Spinal cord (tissue), 10 donors: ENCODE results near the gene DCLK3. TPM values are rescaled to one million over a fixed set of nuclear protein-coding genes. Genes with fewer than 3 reads are reported as not detected.

ENCODE experiments used
- DNase-seq, 6 donors: peaks; one replicate each; pipeline versions ENCODE4 v3.0.0 to v3.0.0-alpha.2; 2013 to 2015; ENCODE audit warnings: low spot score in 6 of 6, low read depth in 4 of 6
- H3K27ac ChIP-seq: one replicate; pipeline ENCODE4 v1.5.1; 2013; ENCODE audit warnings: low read depth, low read length, control low read depth
- H3K27me3 ChIP-seq: one replicate; pipeline ENCODE4 v1.6.1; 2013; ENCODE audit warnings: low read length; ENCODE audit not compliant: control insufficient read depth, insufficient read depth
- H3K36me3 ChIP-seq: one replicate; pipeline ENCODE4 v1.6.1; 2013; ENCODE audit warnings: low read length; ENCODE audit not compliant: control insufficient read depth, insufficient read depth
- H3K4me1 ChIP-seq: one replicate; pipeline ENCODE4 v1.6.1; 2013; ENCODE audit warnings: low read length; ENCODE audit not compliant: control insufficient read depth, insufficient read depth
- H3K4me3 ChIP-seq: one replicate; pipeline ENCODE4 v1.5.1; 2013; ENCODE audit warnings: low read depth, low read length, control low read depth
- H3K9me3 ChIP-seq: one replicate; pipeline ENCODE4 v1.6.1; 2013; ENCODE audit warnings: low read length; ENCODE audit not compliant: control insufficient read depth, insufficient read depth
- WGBS: methylation state at CpG from one replicate; pipeline ENCODE4 v1.1.5; 2013; ENCODE audit warnings: missing lambda C conversion rate; ENCODE audit not compliant: insufficient coverage; 5-methylcytosine and 5-hydroxymethylcytosine counted together
- polyA plus RNA-seq, 2 donors: library from polyadenylated mRNA; unstranded; fragments of 120-200 nt; gene quantifications; one replicate each; pipeline ENCODE4 v1.2.1, GENCODE V29; 2013; ENCODE audit not compliant: insufficient read length in 2 of 2
- total RNA-seq, 2 donors: library from RNA; depleted of rRNA in 1 of 2; stranded (reverse); fragments of 120-200 nt in 1 of 2; fragments of >200 nt in 1 of 2; gene quantifications; one replicate each; pipeline versions ENCODE4 v1.2.3 to v1.2.4, GENCODE V29; 2013 to 2014
- donor health status: healthy.

The DCLK3 gene
- total and polyA plus RNA-seq, 4 donors, result 3.0 to 11.8 (median 9.1) TPM

- no peak for DNase-seq
- Histone ChIP-seq H3K36me3 (no peaks in the 10 kb centered on the region), H3K27ac (no peak overlapping the region), H3K4me1 (no peaks in the 10 kb centered on the region), H3K4me3 (no peak overlapping the region), H3K27me3 (no peaks in the 10 kb centered on the region), H3K9me3 (no peaks in the 10 kb centered on the region)
Measured at GRCh38 chr3:36686516-36686915, 77.8 kb downstream of the DCLK3 start.

DNA sequence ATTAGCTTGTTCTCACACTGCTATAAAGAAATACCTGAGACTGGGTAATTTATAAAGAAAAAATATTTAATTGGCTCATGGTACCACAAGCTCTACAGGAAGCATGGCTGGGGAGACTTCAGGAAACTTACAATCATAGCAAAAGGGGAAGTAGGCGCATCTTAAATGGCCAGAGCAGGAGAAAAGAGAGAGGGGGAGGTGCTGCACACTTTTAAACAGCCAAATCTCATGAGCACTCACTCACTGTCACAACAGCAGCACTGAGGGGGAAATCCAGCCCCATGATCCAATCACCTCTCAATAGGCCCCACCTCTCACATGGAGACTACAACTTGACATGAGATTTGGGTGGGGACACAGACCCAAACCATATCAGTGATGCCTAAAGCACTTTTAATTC lies 82.5 kb downstream of the DCLK3 start:
- no peak for DNase-seq
- no peaks in the 10 kb centered on the region for H3K4me1 ChIP-seq
- no peak overlapping the region for H3K4me3 ChIP-seq
- peaks cover 12% of the 10 kb centered on the region for H3K9me3 ChIP-seq
- no peaks in the 10 kb centered on the region for H3K27me3 ChIP-seq
- no peaks in the 10 kb centered on the region for H3K36me3 ChIP-seq
- WGBS, result no CpG with 5 or more reads among the region's 1 CpG
- no peak overlapping the region for H3K27ac ChIP-seq

DNA sequence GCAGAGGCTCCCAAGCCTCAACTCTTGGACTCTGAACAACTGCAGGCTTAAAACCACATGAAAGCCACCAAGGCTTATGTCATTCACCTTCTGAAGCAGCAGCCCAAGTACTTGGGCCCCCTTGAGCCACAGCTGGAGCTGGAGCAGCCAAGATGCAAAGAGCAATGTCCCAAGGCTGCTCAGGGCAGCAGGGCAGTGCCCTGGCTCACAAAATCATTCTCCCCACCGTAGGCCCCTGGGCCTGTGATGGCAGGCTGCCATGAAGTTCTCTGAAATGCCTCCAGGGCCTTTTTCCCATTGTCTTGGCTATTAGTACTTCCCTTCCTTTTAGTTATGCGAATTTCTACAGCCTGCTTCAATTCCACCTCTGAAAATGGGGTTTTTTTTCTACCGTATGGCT lies 83.4 kb downstream of the DCLK3 start:
- H3K27ac ChIP-seq, result no peak overlapping the region
- no peak overlapping the region for H3K4me3 ChIP-seq
- 30% methylated on average over 1 of the region's 3 CpGs for WGBS

GRCh38 chr3:36679384-36680200 lies 84.8 kb downstream of the DCLK3 start:
- Histone ChIP-seq H3K36me3 (no peaks in the 10 kb centered on the region), H3K4me1 (no peaks in the 10 kb centered on the region), H3K4me3 (no peak overlapping the region), H3K9me3 (peaks cover 12% of the 10 kb centered on the region), H3K27me3 (no peaks in the 10 kb centered on the region), H3K27ac (no peak overlapping the region)
- no peak for DNase-seq
- no CpG with 5 or more reads among the region's 1 CpG for WGBS

More for the DNA sequence above, 83.4 kb downstream of the DCLK3 start:
- H3K4me1 ChIP-seq, result no peaks in the 10 kb centered on the region
- DNase-seq, result no peak
- peaks cover 12% of the 10 kb centered on the region for H3K9me3 ChIP-seq
- H3K36me3 ChIP-seq, result no peaks in the 10 kb centered on the region
- H3K27me3 ChIP-seq, result no peaks in the 10 kb centered on the region

DNA sequence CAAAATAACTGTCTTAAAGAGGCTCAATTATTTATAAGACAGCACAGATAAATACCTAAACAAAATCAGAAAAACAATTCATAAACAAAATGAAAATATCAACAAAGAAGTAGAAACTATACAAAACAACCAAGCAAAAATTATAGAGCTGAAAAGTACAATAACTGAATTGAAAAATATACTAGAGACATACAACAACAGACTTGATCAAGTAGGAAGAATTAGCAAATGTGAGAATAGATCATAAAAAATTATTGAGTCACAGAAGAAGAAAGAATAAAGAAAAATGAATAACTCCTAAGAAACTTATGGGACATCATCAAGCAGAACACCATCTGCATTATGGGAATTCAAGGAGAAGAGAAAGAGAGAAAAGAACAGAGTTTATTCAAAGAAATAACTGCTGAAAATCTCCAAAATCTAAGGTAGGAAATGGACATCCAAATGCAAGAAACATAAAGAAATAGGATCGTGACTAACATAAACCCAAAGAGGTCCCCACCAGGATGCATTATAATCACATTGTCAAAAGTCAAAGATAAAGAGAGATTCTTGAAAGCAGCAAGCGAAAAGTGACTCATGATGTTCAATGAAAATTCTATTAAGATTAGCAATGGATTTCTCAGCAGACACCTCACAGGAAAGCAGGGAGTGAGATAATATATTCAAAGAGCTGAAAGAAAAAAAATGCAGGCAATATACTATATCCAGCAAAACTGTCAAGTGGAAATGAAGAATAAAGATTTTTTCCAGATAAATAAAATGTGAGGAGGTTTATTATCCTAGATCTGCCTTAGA lies 85.9 kb downstream of the DCLK3 start:
- Histone ChIP-seq H3K27ac (no peak overlapping the region), H3K4me1 (no peaks in the 10 kb centered on the region), H3K36me3 (no peaks in the 10 kb centered on the region), H3K4me3 (no peak overlapping the region), H3K27me3 (no peaks in the 10 kb centered on the region), H3K9me3 (peaks cover 12% of the 10 kb centered on the region)
- no CpG with 5 or more reads among the region's 2 CpGs for WGBS
- DNase-seq, result no peak

- Histone ChIP-seq H3K4me1 (no peaks in the 10 kb centered on the region), H3K36me3 (no peaks in the 10 kb centered on the region), H3K27me3 (no peaks in the 10 kb centered on the region), H3K9me3 (peaks cover 12% of the 10 kb centered on the region), H3K27ac (no peak overlapping the region), H3K4me3 (no peak overlapping the region)
- no peak for DNase-seq
- WGBS, result 100% methylated on average over 1 of the region's 2 CpGs
Measured at GRCh38 chr3:36677331-36678007, 86.9 kb downstream of the DCLK3 start.

DNA sequence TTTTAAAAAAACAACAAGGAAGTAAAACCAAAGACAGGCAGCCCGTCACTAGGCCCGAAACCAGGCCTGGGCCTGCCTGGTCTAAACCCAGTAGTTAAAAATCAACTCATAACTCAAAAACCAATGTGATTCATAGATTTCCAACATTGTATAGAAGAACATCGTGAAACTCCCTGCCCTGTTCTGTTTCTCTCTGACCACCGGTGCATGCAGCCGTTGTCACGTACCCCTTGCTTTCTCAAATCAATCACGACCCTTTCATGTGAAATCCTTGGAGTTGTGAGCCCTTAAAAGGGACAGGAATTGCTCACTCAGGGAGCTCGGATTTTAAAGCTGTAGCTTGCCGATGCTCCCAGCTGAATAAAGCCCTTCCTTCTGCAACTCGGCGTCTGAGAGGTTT lies 89.5 kb downstream of the DCLK3 start:
- no peak for DNase-seq
- 79% methylated on average over 8 of the region's 11 CpGs for WGBS
- no peak overlapping the region for H3K27ac ChIP-seq

GRCh38 chr3:36669764-36670163 lies 94.6 kb downstream of the DCLK3 start:
- Histone ChIP-seq H3K4me1 (no peaks in the 10 kb centered on the region), H3K4me3 (no peak overlapping the region), H3K36me3 (no peaks in the 10 kb centered on the region), H3K27ac (no peak overlapping the region), H3K27me3 (no peaks in the 10 kb centered on the region), H3K9me3 (no peaks in the 10 kb centered on the region)
- no CpG with 5 or more reads among the region's 3 CpGs for WGBS
- DNase-seq, result no peak

More for the DNA sequence above, 89.5 kb downstream of the DCLK3 start:
- Histone ChIP-seq H3K9me3 (peaks cover 10% of the 10 kb centered on the region), H3K36me3 (no peaks in the 10 kb centered on the region), H3K27me3 (no peaks in the 10 kb centered on the region), H3K4me3 (no peak overlapping the region), H3K4me1 (no peaks in the 10 kb centered on the region)

GRCh38 chr3:36666166-36666565 lies 98.2 kb downstream of the DCLK3 start:
- no CpG with 5 or more reads among the region's 2 CpGs for WGBS
- H3K27me3 ChIP-seq, result no peaks in the 10 kb centered on the region
- DNase-seq, result peak in 1 of 6 donors; percentile 2
- no peaks in the 10 kb centered on the region for H3K4me1 ChIP-seq
- no peaks in the 10 kb centered on the region for H3K9me3 ChIP-seq
- H3K4me3 ChIP-seq, result no peak overlapping the region
- H3K36me3 ChIP-seq, result no peaks in the 10 kb centered on the region
- no peak overlapping the region for H3K27ac ChIP-seq
